A549 (cell line): ENCODE measurements around the gene GMDS. TPM values are rescaled to one million over a fixed set of nuclear protein-coding genes. Genes with fewer than 3 reads are reported as not detected.

Source experiments
- ATAC-seq, 2 experiments: fragments of 200-7000 bp in 1 of 2; fragments of >200 bp in 1 of 2; cut with Nextera tagmentation in 1 of 2; cut with Tn5 transposase in 1 of 2; 3 replicates each; pipeline versions ENCODE4 v1.8.0 to v1.9.1; 2018 to 2020; ENCODE audit warnings: mild to moderate bottlenecking in 1 of 2, moderate library complexity in 1 of 2
- CTCF ChIA-PET: fragments of 300-600 bp; sonication (Branson Sonifier 250); formaldehyde crosslinking; extraction: SDS; loops from one replicate; lab custom pipeline; 2021; ENCODE audit warnings: antibody characterized with exemption, inconsistent platforms; lab: Yijun Ruan, JAX
- POLR2A ChIA-PET: fragments of 350-600 bp; formaldehyde crosslinking; extraction: SDS; loops from one replicate; lab custom pipeline; 2021; ENCODE audit warnings: antibody characterized with exemption, inconsistent platforms; lab: Yijun Ruan, JAX
- DNase-seq, 2 experiments: peaks; one replicate each; pipeline versions ENCODE4 v3.0.0 to v3.0.0-alpha.2; 2011 to 2016; ENCODE audit warnings: low read depth in 1 of 2, low spot score in 1 of 2
- FAIRE-seq: peaks from 2 replicates; lab custom pipeline; 2011; peaks lifted over from hg19 to GRCh38; lab: Jason Lieb, UNC
- H3K27ac ChIP-seq, 2 experiments: fragments of >200 bp; sonication (Bioruptor Twin); formaldehyde crosslinking; 3 replicates each; pipeline ENCODE4 v1.5.1; 2016 to 2017
- H3K4me1 ChIP-seq: fragments of >200 bp; sonication (Bioruptor Twin); formaldehyde crosslinking; 3 replicates; pipeline ENCODE4 v1.6.1; 2016
- H3K4me2 ChIP-seq: fragments of >200 bp; sonication (Bioruptor Twin); formaldehyde crosslinking; 3 replicates; pipeline ENCODE4 v1.6.1; 2016
- H3K4me3 ChIP-seq: fragments of >200 bp; sonication (Bioruptor Twin); formaldehyde crosslinking; 3 replicates; pipeline ENCODE4 v1.5.1; 2016
- H3K9me3 ChIP-seq: fragments of >200 bp; sonication (Bioruptor Twin); formaldehyde crosslinking; 3 replicates; pipeline ENCODE4 v1.6.1; 2016
- BHLHE40 ChIP-seq: IDR thresholded peaks from 2 replicates; pipeline ENCODE4 v1.6.1; 2012; ENCODE audit warnings: low read depth, low read length, inconsistent platforms
- CEBPB ChIP-seq, 2 experiments: fragments of >200 bp in 1 of 2; sonication (Bioruptor Twin) in 1 of 2; formaldehyde crosslinking in 1 of 2; IDR thresholded peaks; 2 replicates each; pipeline ENCODE4 v1.6.1; 2012 to 2016
- CHD2 ChIP-seq: fragments of 150-350 bp; IDR thresholded peaks from 2 replicates; pipeline ENCODE4 v1.6.1; 2014; ENCODE audit warnings: low read length; ENCODE audit not compliant: partially characterized antibody
- CHD4 ChIP-seq: fragments of 200-600 bp; sonication (generic); IDR thresholded peaks from 2 replicates; pipeline ENCODE4 v1.6.1; 2016; ENCODE audit warnings: antibody characterized with exemption, mild to moderate bottlenecking, borderline replicate concordance
- EHF ChIP-seq: fragments of 250-450 bp; sonication (Bioruptor Pico); IDR thresholded peaks from 2 replicates; pipeline ENCODE4 v1.5.0; 2020; ENCODE audit warnings: mild to moderate bottlenecking
- EP300 ChIP-seq, 2 experiments: fragments of >200 bp; sonication (Bioruptor Twin); formaldehyde crosslinking; IDR thresholded peaks; 2 replicates in 1 of 2; 3 replicates in 1 of 2; pipeline ENCODE4 v1.6.1; 2016 to 2017
- FOSB ChIP-seq: fragments of 250-450 bp; sonication (Bioruptor Pico); IDR thresholded peaks from 2 replicates; pipeline ENCODE4 v1.5.0; 2020; ENCODE audit warnings: mild to moderate bottlenecking, moderate library complexity
- FOSL2 ChIP-seq, 2 experiments: fragments of 450-650 bp in 1 of 2; fragments of >200 bp in 1 of 2; sonication (Bioruptor Twin) in 1 of 2; formaldehyde crosslinking; IDR thresholded peaks; 2 replicates each; pipeline versions ENCODE4 v1.5.0 to v1.6.1; 2016 to 2020; ENCODE audit warnings: mild to moderate bottlenecking in 1 of 2, moderate library complexity in 1 of 2
- GATA3 ChIP-seq: IDR thresholded peaks from 2 replicates; pipeline ENCODE4 v1.6.1; 2012; ENCODE audit warnings: borderline replicate concordance
- HDAC2 ChIP-seq: fragments of 200-600 bp; sonication (generic); IDR thresholded peaks from 2 replicates; pipeline ENCODE4 v1.6.1; 2016
- HEYL ChIP-seq: fragments of 250-450 bp; sonication (Bioruptor Pico); IDR thresholded peaks from 2 replicates; pipeline ENCODE4 v1.8.0; 2021; ENCODE audit warnings: mild to moderate bottlenecking, moderate library complexity
- HOXB13 ChIP-seq: fragments of 250-450 bp; sonication (Bioruptor Pico); IDR thresholded peaks from 2 replicates; pipeline ENCODE4 v1.5.0; 2020; ENCODE audit warnings: low read depth, mild to moderate bottlenecking, moderate library complexity
- HOXB5 ChIP-seq: fragments of 250-450 bp; sonication (Bioruptor Pico); IDR thresholded peaks from 2 replicates; pipeline ENCODE4 v1.5.0; 2020; ENCODE audit warnings: mild to moderate bottlenecking, moderate library complexity
- JUN ChIP-seq, 2 experiments: fragments of >200 bp; sonication (Bioruptor Twin); formaldehyde crosslinking; IDR thresholded peaks; 2 replicates in 1 of 2; 3 replicates in 1 of 2; pipeline ENCODE4 v1.6.1; 2016 to 2017
- NFE2L2 ChIP-seq: fragments of 150-350 bp; conservative IDR thresholded peaks from 2 replicates; pipeline ENCODE4 v1.6.1; 2014; ENCODE audit warnings: low read length
- NPAS2 ChIP-seq: fragments of 250-450 bp; sonication (Bioruptor Pico); IDR thresholded peaks from 2 replicates; pipeline ENCODE4 v1.8.0; 2022; ENCODE audit warnings: mild to moderate bottlenecking, moderate library complexity, borderline replicate concordance
- NR3C1 ChIP-seq: fragments of >200 bp; sonication (Bioruptor Twin); formaldehyde crosslinking; IDR thresholded peaks from 3 replicates; pipeline ENCODE4 v1.6.1; 2017
- RFX5 ChIP-seq: fragments of 450-650 bp; IDR thresholded peaks from 2 replicates; pipeline ENCODE4 v1.7.1; 2014; ENCODE audit warnings: antibody characterized with exemption, mild to moderate bottlenecking, moderate library complexity
- RNF2 ChIP-seq: fragments of 200-600 bp; sonication (generic); IDR thresholded peaks from 2 replicates; pipeline ENCODE4 v1.6.1; 2016; ENCODE audit warnings: low read depth, mild to moderate bottlenecking, antibody characterized with exemption, moderate library complexity, borderline replicate concordance
- SMC3 ChIP-seq: fragments of >200 bp; sonication (Bioruptor Twin); formaldehyde crosslinking; IDR thresholded peaks from 3 replicates; pipeline ENCODE4 v1.6.1; 2018; ENCODE audit warnings: inconsistent platforms
- TFCP2L1 ChIP-seq: fragments of 250-450 bp; sonication (Bioruptor Pico); IDR thresholded peaks from 2 replicates; pipeline ENCODE4 v1.5.0; 2021; ENCODE audit warnings: mild to moderate bottlenecking
- ZNF302 ChIP-seq: fragments of 250-450 bp; sonication (Bioruptor Pico); IDR thresholded peaks from 2 replicates; pipeline ENCODE4 v1.9.0; 2021; ENCODE audit warnings: inconsistent platforms, mild to moderate bottlenecking, moderate library complexity
- ZSCAN20 ChIP-seq: fragments of 250-450 bp; sonication (Bioruptor Pico); IDR thresholded peaks from 2 replicates; pipeline ENCODE4 v1.8.0; 2022; ENCODE audit warnings: mild to moderate bottlenecking, moderate library complexity
- WGBS: methylation state at CpG from one replicate; pipeline ENCODE4 v1.1.6; 2017; ENCODE audit errors: missing lambda C conversion rate; 5-methylcytosine and 5-hydroxymethylcytosine counted together
- polyA plus RNA-seq, 4 experiments: library from polyadenylated mRNA; depleted of rRNA in 3 of 4; stranded (reverse); fragments of >200 nt; fragmentation: RNase III in 1 of 4; extraction: RNeasy Plus Mini Kit Qiagen cat#74134 plus additional on column Dnase treatment in 1 of 4; gene quantifications; 2 replicates in 3 of 4; 3 replicates in 1 of 4; pipeline ENCODE4 v1.2.3, GENCODE V29; 2011 to 2017
- TF ChIP-seq, protein P1 (sequence below): fragments of >200 bp; sonication (Bioruptor Twin); formaldehyde crosslinking; IDR thresholded peaks from 3 replicates; pipeline ENCODE4 v1.6.1; 2016
- TF ChIP-seq, protein P2 (sequence below): fragments of 250-450 bp; sonication (Bioruptor Pico); IDR thresholded peaks from 2 replicates; pipeline ENCODE4 v1.5.0; 2020; ENCODE audit warnings: low read depth, mild to moderate bottlenecking, moderate library complexity
- TF ChIP-seq, protein P3 (sequence below): fragments of 200-600 bp; sonication (generic); IDR thresholded peaks from 2 replicates; pipeline ENCODE4 v1.6.1; 2016; ENCODE audit warnings: antibody characterized with exemption, mild to moderate bottlenecking, moderate library complexity
- TF ChIP-seq, protein P4 (sequence below): IDR thresholded peaks from 2 replicates; pipeline ENCODE4 v1.6.1; 2012
- TF ChIP-seq, protein P5 (sequence below): fragments of >200 bp; sonication (Bioruptor Twin); formaldehyde crosslinking; IDR thresholded peaks from 2 replicates; pipeline ENCODE4 v1.6.1; 2016
- TF ChIP-seq, protein P6 (sequence below): fragments of 450-650 bp; IDR thresholded peaks from 2 replicates; pipeline ENCODE4 v1.6.1; 2014; ENCODE audit warnings: antibody characterized with exemption

Gene GMDS
- polyA plus RNA-seq, 2 of the 4 experiments (the other 2 are of a cell fraction): 9.9 to 12.4 TPM

DNA sequence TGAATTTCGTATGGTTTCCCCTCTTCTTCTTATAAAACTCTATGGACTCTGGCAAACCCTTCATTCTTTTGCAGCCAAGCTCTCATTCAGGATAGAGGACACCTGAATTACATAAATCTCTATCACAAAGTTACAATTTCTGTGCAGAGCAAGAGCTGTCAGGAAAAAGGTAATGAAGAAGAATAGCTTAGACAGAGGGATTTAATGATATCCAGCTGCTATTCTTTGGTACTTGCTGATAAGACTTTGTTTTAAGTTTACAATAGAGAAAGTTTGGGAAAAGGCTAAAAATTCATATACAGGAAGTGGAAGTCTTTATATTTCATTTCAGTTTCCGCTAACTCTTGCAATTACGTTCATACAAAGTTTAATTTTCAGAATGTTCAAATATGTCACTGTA, 408.7 kb downstream of the GMDS start:
- 75% methylated on average over 3 of the region's 3 CpGs for WGBS
- TF ChIP-seq FOSL2 (IDR thresholded peaks at IDR 0.05) (no peak), FOSL2 (CRISPR knock-in tag; IDR thresholded peaks at IDR 0.05) (no peak), NFE2L2 (no peak), HOXB5 (no peak), BHLHE40 (no peak), RFX5 (no peak), CEBPB (IDR thresholded peaks at IDR 0.05) (no peak), EHF (CRISPR knock-in tag) (no peak), HEYL (CRISPR knock-in tag) (no peak), CHD2 (no peak), HDAC2 (no peak), FOSB (CRISPR knock-in tag) (no peak), ZSCAN20 (no peak)
- TF ChIP-seq, protein P1, sequence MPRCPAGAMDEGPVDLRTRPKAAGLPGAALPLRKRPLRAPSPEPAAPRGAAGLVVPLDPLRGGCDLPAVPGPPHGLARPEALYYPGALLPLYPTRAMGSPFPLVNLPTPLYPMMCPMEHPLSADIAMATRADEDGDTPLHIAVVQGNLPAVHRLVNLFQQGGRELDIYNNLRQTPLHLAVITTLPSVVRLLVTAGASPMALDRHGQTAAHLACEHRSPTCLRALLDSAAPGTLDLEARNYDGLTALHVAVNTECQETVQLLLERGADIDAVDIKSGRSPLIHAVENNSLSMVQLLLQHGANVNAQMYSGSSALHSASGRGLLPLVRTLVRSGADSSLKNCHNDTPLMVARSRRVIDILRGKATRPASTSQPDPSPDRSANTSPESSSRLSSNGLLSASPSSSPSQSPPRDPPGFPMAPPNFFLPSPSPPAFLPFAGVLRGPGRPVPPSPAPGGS: no peak
- TF ChIP-seq, protein P2, sequence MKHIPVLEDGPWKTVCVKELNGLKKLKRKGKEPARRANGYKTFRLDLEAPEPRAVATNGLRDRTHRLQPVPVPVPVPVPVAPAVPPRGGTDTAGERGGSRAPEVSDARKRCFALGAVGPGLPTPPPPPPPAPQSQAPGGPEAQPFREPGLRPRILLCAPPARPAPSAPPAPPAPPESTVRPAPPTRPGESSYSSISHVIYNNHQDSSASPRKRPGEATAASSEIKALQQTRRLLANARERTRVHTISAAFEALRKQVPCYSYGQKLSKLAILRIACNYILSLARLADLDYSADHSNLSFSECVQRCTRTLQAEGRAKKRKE (CRISPR knock-in tag): no peak
- TF ChIP-seq, protein P3, sequence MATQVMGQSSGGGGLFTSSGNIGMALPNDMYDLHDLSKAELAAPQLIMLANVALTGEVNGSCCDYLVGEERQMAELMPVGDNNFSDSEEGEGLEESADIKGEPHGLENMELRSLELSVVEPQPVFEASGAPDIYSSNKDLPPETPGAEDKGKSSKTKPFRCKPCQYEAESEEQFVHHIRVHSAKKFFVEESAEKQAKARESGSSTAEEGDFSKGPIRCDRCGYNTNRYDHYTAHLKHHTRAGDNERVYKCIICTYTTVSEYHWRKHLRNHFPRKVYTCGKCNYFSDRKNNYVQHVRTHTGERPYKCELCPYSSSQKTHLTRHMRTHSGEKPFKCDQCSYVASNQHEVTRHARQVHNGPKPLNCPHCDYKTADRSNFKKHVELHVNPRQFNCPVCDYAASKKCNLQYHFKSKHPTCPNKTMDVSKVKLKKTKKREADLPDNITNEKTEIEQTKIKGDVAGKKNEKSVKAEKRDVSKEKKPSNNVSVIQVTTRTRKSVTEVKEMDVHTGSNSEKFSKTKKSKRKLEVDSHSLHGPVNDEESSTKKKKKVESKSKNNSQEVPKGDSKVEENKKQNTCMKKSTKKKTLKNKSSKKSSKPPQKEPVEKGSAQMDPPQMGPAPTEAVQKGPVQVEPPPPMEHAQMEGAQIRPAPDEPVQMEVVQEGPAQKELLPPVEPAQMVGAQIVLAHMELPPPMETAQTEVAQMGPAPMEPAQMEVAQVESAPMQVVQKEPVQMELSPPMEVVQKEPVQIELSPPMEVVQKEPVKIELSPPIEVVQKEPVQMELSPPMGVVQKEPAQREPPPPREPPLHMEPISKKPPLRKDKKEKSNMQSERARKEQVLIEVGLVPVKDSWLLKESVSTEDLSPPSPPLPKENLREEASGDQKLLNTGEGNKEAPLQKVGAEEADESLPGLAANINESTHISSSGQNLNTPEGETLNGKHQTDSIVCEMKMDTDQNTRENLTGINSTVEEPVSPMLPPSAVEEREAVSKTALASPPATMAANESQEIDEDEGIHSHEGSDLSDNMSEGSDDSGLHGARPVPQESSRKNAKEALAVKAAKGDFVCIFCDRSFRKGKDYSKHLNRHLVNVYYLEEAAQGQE: no peak
- TF ChIP-seq, protein P4, sequence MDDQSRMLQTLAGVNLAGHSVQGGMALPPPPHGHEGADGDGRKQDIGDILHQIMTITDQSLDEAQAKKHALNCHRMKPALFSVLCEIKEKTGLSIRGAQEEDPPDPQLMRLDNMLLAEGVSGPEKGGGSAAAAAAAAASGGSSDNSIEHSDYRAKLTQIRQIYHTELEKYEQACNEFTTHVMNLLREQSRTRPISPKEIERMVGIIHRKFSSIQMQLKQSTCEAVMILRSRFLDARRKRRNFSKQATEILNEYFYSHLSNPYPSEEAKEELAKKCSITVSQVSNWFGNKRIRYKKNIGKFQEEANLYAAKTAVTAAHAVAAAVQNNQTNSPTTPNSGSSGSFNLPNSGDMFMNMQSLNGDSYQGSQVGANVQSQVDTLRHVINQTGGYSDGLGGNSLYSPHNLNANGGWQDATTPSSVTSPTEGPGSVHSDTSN: no peak
- CTCF ChIA-PET: no interaction called here
- ATAC-seq (no peak), FAIRE-seq (no peak), DNase-seq (no peak)
- no peak overlapping the region for H3K27ac ChIP-seq
- POLR2A ChIA-PET: no interaction called here
- no peaks in the 10 kb centered on the region for H3K9me3 ChIP-seq
- no peak overlapping the region for H3K4me2 ChIP-seq
- peaks cover 6% of the 10 kb centered on the region; the same call in 2 of the 3 replicates for H3K4me1 ChIP-seq
- H3K4me3 ChIP-seq: no peak overlapping the region

DNA sequence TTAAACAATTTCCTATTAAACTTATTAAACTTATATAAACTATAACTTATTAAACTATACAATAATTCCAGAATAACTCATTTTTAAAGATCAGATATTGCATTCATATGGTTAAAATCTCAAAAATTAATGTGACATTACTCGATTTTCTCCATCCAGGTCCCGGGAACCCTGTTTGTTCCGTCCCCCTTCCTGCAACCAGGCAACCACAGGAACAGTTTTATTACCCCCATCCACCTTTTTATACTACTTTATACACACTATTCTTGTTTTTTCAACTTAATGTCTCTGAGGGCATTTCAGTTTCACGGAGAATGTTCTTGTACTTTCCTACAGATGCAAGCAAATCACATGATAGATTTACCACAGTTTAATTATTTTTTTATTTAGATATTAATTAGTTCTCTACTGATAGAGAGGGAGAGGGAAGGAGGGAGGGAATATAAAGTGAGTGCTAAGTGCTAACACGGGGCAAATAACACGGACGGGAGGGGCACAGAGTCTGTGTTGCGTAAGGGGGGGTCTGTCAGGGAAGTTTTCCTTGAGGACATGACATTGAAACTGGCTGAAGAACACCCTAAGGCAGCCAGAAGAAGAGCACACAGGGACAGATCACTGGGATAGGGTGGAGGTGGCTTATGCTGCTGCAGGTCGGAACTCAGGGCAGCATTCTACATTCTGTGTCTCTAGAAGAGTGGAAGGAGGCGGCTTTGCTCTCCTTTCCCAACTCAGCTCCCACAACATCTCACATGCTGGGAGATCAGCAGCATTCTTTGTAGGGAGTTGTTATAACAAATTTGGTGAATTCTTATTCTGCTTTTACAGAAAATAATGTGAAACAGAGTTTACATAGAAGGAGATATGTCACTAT, 410.5 kb downstream of the GMDS start:
- ChIA-PET CTCF (no interaction called here), POLR2A (no interaction called here)
- FAIRE-seq (no peak), DNase-seq (no peak), ATAC-seq (no peak)
- peaks cover 6% of the 10 kb centered on the region; the same call in 2 of the 3 replicates for H3K4me1 ChIP-seq
- no peak overlapping the region for H3K27ac ChIP-seq
- no peak overlapping the region for H3K4me2 ChIP-seq
- no peak overlapping the region for H3K4me3 ChIP-seq
- WGBS: 91% methylated on average over 10 of the region's 10 CpGs
- no peaks in the 10 kb centered on the region for H3K9me3 ChIP-seq
- TF ChIP-seq SMC3: no peak
- TF ChIP-seq, protein P2 (CRISPR knock-in tag): no peak
- TF ChIP-seq TFCP2L1 (CRISPR knock-in tag): no peak
- no peak for TF ChIP-seq GATA3
- no peak for TF ChIP-seq HOXB13 (CRISPR knock-in tag)
- no peak for TF ChIP-seq CEBPB (IDR thresholded peaks at IDR 0.05)
- TF ChIP-seq, protein P5, sequence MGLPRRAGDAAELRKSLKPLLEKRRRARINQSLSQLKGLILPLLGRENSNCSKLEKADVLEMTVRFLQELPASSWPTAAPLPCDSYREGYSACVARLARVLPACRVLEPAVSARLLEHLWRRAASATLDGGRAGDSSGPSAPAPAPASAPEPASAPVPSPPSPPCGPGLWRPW: no peak
- TF ChIP-seq NR3C1: no peak
- no peak for TF ChIP-seq JUN (IDR thresholded peaks at IDR 0.05)
- no peak for TF ChIP-seq HOXB5
- TF ChIP-seq CHD4: no peak
- no peak for TF ChIP-seq ZNF302 (CRISPR knock-in tag)
- TF ChIP-seq EP300 (IDR thresholded peaks at IDR 0.05): no peak
- TF ChIP-seq RNF2: no peak
- TF ChIP-seq NPAS2 (CRISPR knock-in tag): no peak
- TF ChIP-seq, protein P6, sequence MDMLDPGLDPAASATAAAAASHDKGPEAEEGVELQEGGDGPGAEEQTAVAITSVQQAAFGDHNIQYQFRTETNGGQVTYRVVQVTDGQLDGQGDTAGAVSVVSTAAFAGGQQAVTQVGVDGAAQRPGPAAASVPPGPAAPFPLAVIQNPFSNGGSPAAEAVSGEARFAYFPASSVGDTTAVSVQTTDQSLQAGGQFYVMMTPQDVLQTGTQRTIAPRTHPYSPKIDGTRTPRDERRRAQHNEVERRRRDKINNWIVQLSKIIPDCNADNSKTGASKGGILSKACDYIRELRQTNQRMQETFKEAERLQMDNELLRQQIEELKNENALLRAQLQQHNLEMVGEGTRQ: no peak
